ENCODE data around the gene CSGALNACT2. TPM values are rescaled to one million over a fixed set of nuclear protein-coding genes. Genes with fewer than 3 reads are reported as not detected.

Gene CSGALNACT2
- total and polyA plus RNA-seq, 2 of the 13 experiments (the other 11 are each of a cell fraction or from before 2014, with no cell fraction given) = 3.3 to 7.1 TPM

GRCh38 chr10:43114088-43114742 lies 24.0 kb upstream of the CSGALNACT2 start:
- Histone ChIP-seq H4K20me1 (ENCODE audit: insufficient read depth, low read length) (no peaks in the 10 kb centered on the region), H3K79me2 (ENCODE audit: insufficient read depth, low read length) (no peaks in the 10 kb centered on the region), H3K27ac (ENCODE audit: extremely low read length, insufficient read depth, low read length) (no peak overlapping the region), H3K9me3 (ENCODE audit: low read length) (no peaks in the 10 kb centered on the region), H3K27me3 (ENCODE audit: control insufficient read depth in 1 of 2, insufficient read depth in 2 of 2, low read length in 2 of 2) (peaks cover 2 to 27% of the 10 kb centered on the region in 2 experiments; a peak in 4 of 5 replicates), H3K4me1 (ENCODE audit: insufficient read depth, low read length) (peaks cover 16% of the 10 kb centered on the region), H3K36me3 (replicated peaks in 1 of 2; ENCODE audit: control insufficient read depth in 1 of 2, insufficient read depth in 2 of 2, low read length in 2 of 2) (no peaks in the 10 kb centered on the region), H2AFZ (ENCODE audit: low read length) (no peak overlapping the region), H3K9ac (ENCODE audit: insufficient read depth, low read depth, low read length) (no peak overlapping the region), H3K4me3 (replicated peaks in 1 of 3; ENCODE audit: insufficient read depth in 1 of 3, low read depth in 2 of 3, low read length in 3 of 3) (no peak overlapping the region), H3K4me2 (ENCODE audit: low read depth, low read length) (no peak overlapping the region)
- ATAC-seq (no peak), DNase-seq (ENCODE audit: low spot score) (no peak), FAIRE-seq (no peak)
- BruUV-seq (replicated peaks) = no TSS peak
- TF ChIP-seq ZKSCAN8 (CRISPR knock-in tag; IDR thresholded peaks at IDR 0.05; ENCODE audit: borderline replicate concordance) (no peak), ZNF768 (CRISPR knock-in tag; IDR thresholded peaks at IDR 0.05) (peak; percentile 94)
- WGBS (ENCODE audit: low lambda C conversion rate) = 41% methylated on average over 15 of the region's 24 CpGs
- ChIA-PET POLR2A (no interaction called here), CTCF (ENCODE audit: low intra/inter-chr PET ratio, low total read pairs) (no interaction called here)
- in situ Hi-C loops (cut with HindIII; ENCODE audit: extremely low pct_ligation_motif_present, low pct_unique_long_range_greater_than_20kb) = no loop called here
- intact Hi-C loops (cut with micrococcal nuclease; ENCODE audit: unreplicated experiment) = no loop called here

GRCh38 chr10:43114743-43115611 lies 23.3 kb upstream of the CSGALNACT2 start:
- Histone ChIP-seq H4K20me1 (ENCODE audit: insufficient read depth, low read length) (no peaks in the 10 kb centered on the region), H3K4me1 (ENCODE audit: insufficient read depth, low read length) (peaks cover 14% of the 10 kb centered on the region), H3K4me2 (ENCODE audit: low read depth, low read length) (no peak overlapping the region), H3K4me3 (replicated peaks in 1 of 3; ENCODE audit: insufficient read depth in 1 of 3, low read depth in 2 of 3, low read length in 3 of 3) (no peak overlapping the region), H3K79me2 (ENCODE audit: insufficient read depth, low read length) (no peaks in the 10 kb centered on the region), H3K27ac (ENCODE audit: extremely low read length, insufficient read depth, low read length) (no peak overlapping the region), H2AFZ (ENCODE audit: low read length) (no peak overlapping the region), H3K9me3 (ENCODE audit: low read length) (no peaks in the 10 kb centered on the region), H3K27me3 (ENCODE audit: control insufficient read depth in 1 of 2, insufficient read depth in 2 of 2, low read length in 2 of 2) (peaks cover 2 to 32% of the 10 kb centered on the region in 2 experiments; a peak in 4 of 5 replicates), H3K36me3 (replicated peaks in 1 of 2; ENCODE audit: control insufficient read depth in 1 of 2, insufficient read depth in 2 of 2, low read length in 2 of 2) (no peaks in the 10 kb centered on the region), H3K9ac (ENCODE audit: insufficient read depth, low read depth, low read length) (no peak overlapping the region)
- DNase-seq (ENCODE audit: low spot score) (no peak), ATAC-seq (peak; percentile 61), FAIRE-seq (no peak)
- BruUV-seq (replicated peaks) = no TSS peak
- intact Hi-C loops (cut with micrococcal nuclease; ENCODE audit: unreplicated experiment) (no loop called here), in situ Hi-C loops (cut with HindIII; ENCODE audit: extremely low pct_ligation_motif_present, low pct_unique_long_range_greater_than_20kb) (no loop called here)
- CTCF ChIA-PET (ENCODE audit: low intra/inter-chr PET ratio, low total read pairs) = no interaction called here
- TF ChIP-seq SRSF1 (optimal IDR thresholded peaks at IDR 0.05; ENCODE audit: low read depth, low read length) (no peak), ZSCAN20 (CRISPR knock-in tag; IDR thresholded peaks at IDR 0.05; ENCODE audit: borderline replicate concordance) (no peak), KMT2B (CRISPR knock-in tag; IDR thresholded peaks at IDR 0.05) (no peak)
- POLR2A ChIA-PET = no interaction called here
- WGBS (ENCODE audit: low lambda C conversion rate) = 0% methylated on average over 4 of the region's 17 CpGs

All from HepG2 (cell line).